B cell (primary cell): ENCODE measurements around the gene BRD3. TPM values are rescaled to one million over a fixed set of nuclear protein-coding genes. Genes with fewer than 3 reads are reported as not detected.

ENCODE experiments used
- ATAC-seq: fragments of 200-7000 bp; cut with Tn5 transposase; one replicate; pipeline ENCODE4 v1.10.0; 2021; ENCODE audit warnings: low read depth, mild to moderate bottlenecking, moderate number of reproducible peaks, moderate library complexity
- CTCF ChIA-PET: fragments of 350-600 bp; sonication (Branson Sonifier 250); formaldehyde crosslinking; loops from one replicate; lab custom pipeline; 2021; ENCODE audit warnings: antibody characterized with exemption, inconsistent platforms; lab: Charles Lee
- POLR2A ChIA-PET: fragments of 350-600 bp; sonication (Branson Sonifier 250); formaldehyde crosslinking; loops from one replicate; lab custom pipeline; 2021; ENCODE audit warnings: antibody characterized with exemption; lab: Charles Lee
- DNase-seq: peaks from one replicate; pipeline ENCODE4 v3.0.0; 2013
- H2AFZ ChIP-seq: 2 replicates; pipeline ENCODE4 v1.6.1; 2012; ENCODE audit warnings: mild to moderate bottlenecking, low read depth, low read length; ENCODE audit not compliant: insufficient read depth, poor library complexity, severe bottlenecking
- H3K27ac ChIP-seq, 2 donors: 1 replicate in 1 of 2; 2 replicates in 1 of 2; pipeline ENCODE4 v1.5.1; 2012 to 2013; ENCODE audit warnings: low read length in 2 of 2, mild to moderate bottlenecking in 2 of 2, moderate library complexity in 1 of 2
- H3K27me3 ChIP-seq, 4 experiments: fragments of 200-600 bp in 1 of 4; sonication (generic) in 1 of 4; replicated peaks in 1 of 4; 1 replicate in 2 of 4; 2 replicates in 2 of 4; pipeline versions ENCODE4 v1.6.1 to v1.7.0; 2013 to 2016; ENCODE audit warnings: low read length in 3 of 4, mild to moderate bottlenecking in 2 of 4, mixed read lengths in 1 of 4, moderate library complexity in 1 of 4; ENCODE audit not compliant: insufficient read depth in 4 of 4, control insufficient read depth in 3 of 4; ENCODE audit errors: control extremely low read depth in 1 of 4
- H3K36me3 ChIP-seq, 2 experiments: replicated peaks in 1 of 2; 1 replicate in 1 of 2; 2 replicates in 1 of 2; pipeline versions ENCODE4 v1.6.1 to v1.7.1; 2013; ENCODE audit warnings: low read length in 1 of 2; ENCODE audit not compliant: insufficient read depth in 2 of 2, control insufficient read depth in 1 of 2; ENCODE audit errors: control extremely low read depth in 1 of 2, extremely low read depth in 1 of 2
- H3K4me1 ChIP-seq, 2 donors: fragments of 200-600 bp in 1 of 2; sonication (generic) in 1 of 2; 1 replicate in 1 of 2; 2 replicates in 1 of 2; pipeline versions ENCODE4 v1.5.1 to v1.6.1; 2013 to 2017; ENCODE audit warnings: low read length in 2 of 2; ENCODE audit not compliant: control insufficient read depth in 2 of 2, insufficient read depth in 2 of 2
- H3K4me2 ChIP-seq: replicated peaks from 2 replicates; pipeline ENCODE3; 2012; ENCODE audit warnings: mild to moderate bottlenecking, low read depth, low read length; ENCODE audit not compliant: poor library complexity, severe bottlenecking
- H3K4me3 ChIP-seq, 5 experiments: fragments of 200-600 bp in 1 of 5; sonication (generic) in 1 of 5; 1 replicate in 3 of 5; 2 replicates in 2 of 5; pipeline versions ENCODE4 v1.5.1 to v1.7.0; 2011 to 2016; ENCODE audit warnings: low read length in 4 of 5, mild to moderate bottlenecking in 4 of 5, low read depth in 2 of 5, control low read depth in 1 of 5, moderate library complexity in 1 of 5; ENCODE audit not compliant: insufficient read depth in 1 of 5; ENCODE audit errors: control extremely low read depth in 1 of 5, extremely low read depth in 1 of 5
- H3K79me2 ChIP-seq: fragments of 200-600 bp; sonication (generic); one replicate; pipeline ENCODE4 v1.6.0; 2016; ENCODE audit warnings: low read length; ENCODE audit not compliant: control insufficient read depth, insufficient read depth
- H3K9ac ChIP-seq: fragments of 200-600 bp; sonication (generic); 2 replicates; pipeline ENCODE4 v1.6.1; 2017; ENCODE audit warnings: mild to moderate bottlenecking, low read length, moderate library complexity
- H3K9me3 ChIP-seq, 3 donors: one replicate each; pipeline versions ENCODE4 v1.6.1 to v1.7.1; 2013; ENCODE audit warnings: low read length in 2 of 3; ENCODE audit not compliant: control insufficient read depth in 2 of 3, insufficient read depth in 1 of 3; ENCODE audit errors: control extremely low read depth in 1 of 3
- H4K20me1 ChIP-seq: 2 replicates; pipeline ENCODE4 v1.6.0; 2012; ENCODE audit warnings: mild to moderate bottlenecking, low read length; ENCODE audit not compliant: insufficient read depth, control insufficient read depth, poor library complexity, severe bottlenecking
- H3K27ac Mint-ChIP-seq: one replicate; pipeline ENCODE4 v1.8.0; 2021; ENCODE audit warnings: mixed read lengths
- H3K27me3 Mint-ChIP-seq: one replicate; pipeline ENCODE4 v1.8.0; 2021; ENCODE audit warnings: mixed read lengths
- H3K4me1 Mint-ChIP-seq: one replicate; pipeline ENCODE4 v1.8.0; 2021; ENCODE audit warnings: mixed read lengths
- H3K4me3 Mint-ChIP-seq: one replicate; pipeline ENCODE4 v1.8.0; 2021; ENCODE audit warnings: mixed read lengths
- H3K9me3 Mint-ChIP-seq: one replicate; pipeline ENCODE4 v1.8.0; 2022; ENCODE audit warnings: mixed read lengths; ENCODE audit not compliant: insufficient read depth
- CTCF ChIP-seq: fragments of 200-600 bp; IDR thresholded peaks from one replicate; pipeline ENCODE4 v1.8.0; 2022; ENCODE audit warnings: antibody characterized with exemption, mild to moderate bottlenecking
- EZH2 ChIP-seq: IDR thresholded peaks from 2 replicates; pipeline ENCODE4 v1.6.1; 2012; ENCODE audit warnings: borderline replicate concordance, low read depth, mild to moderate bottlenecking, moderate library complexity, low read length; ENCODE audit not compliant: insufficient read depth, poor library complexity, severe bottlenecking
- WGBS: methylation state at CpG from one replicate; pipeline ENCODE4 v1.1.5; 2013; ENCODE audit warnings: missing lambda C conversion rate; ENCODE audit not compliant: insufficient coverage; 5-methylcytosine and 5-hydroxymethylcytosine counted together
- intact Hi-C: fragments of 100-400 bp; cut with micrococcal nuclease; formaldehyde crosslinking; loops from one replicate; pipeline ENCODE4 v1.10.0; 2022
- polyA plus RNA-seq: library from polyadenylated mRNA; depleted of rRNA; stranded (reverse); fragments of >200 nt; gene quantifications from 2 replicates; pipeline ENCODE4 v1.2.3, GENCODE V29; 2012
- total RNA-seq, 2 donors: library from RNA; stranded (reverse); fragments of 120-200 nt in 1 of 2; gene quantifications; 1 replicate in 1 of 2; 2 replicates in 1 of 2; pipeline versions ENCODE4 v1.2.3 to v1.2.4, GENCODE V29; 2013 to 2022

Gene BRD3
- total and polyA plus RNA-seq, 2 donors (not counting 1 experiment from before 2014, with no cell fraction given) = 8.9 to 38.0 TPM

GRCh38 chr9:133987946-133988665, 79.7 kb downstream of the BRD3 start:
- Histone ChIP-seq H3K4me2 (peak overlapping the region; percentile 17), H3K9ac (no peak overlapping the region), H3K36me3 (peaks cover 0 to 6% of the 10 kb centered on the region in 2 experiments), H3K4me3 (no peak overlapping the region), H3K27ac (no peak overlapping the region), H3K4me1 (peaks cover 24 to 30% of the 10 kb centered on the region in 2 donors), H4K20me1 (peaks cover 83% of the 10 kb centered on the region), H3K27me3 (no peaks in the 10 kb centered on the region), H2AFZ (no peak overlapping the region), H3K9me3 (no peaks in the 10 kb centered on the region), H3K79me2 (peaks cover 96% of the 10 kb centered on the region)
- TF ChIP-seq EZH2 (no peak), CTCF (no peak)
- ChIA-PET CTCF (interaction anchor here (0.6 to 1.5 kb wide), 3 partner anchors 19 to 205 kb away, joined by 4 to 5 read pairs (median 4); no protein-coding TSS in a partner anchor), POLR2A (no interaction called here)
- intact Hi-C loops = no loop called here
- peak overlapping the region; percentile 71 for H3K4me3 Mint-ChIP-seq
- DNase-seq (no peak), ATAC-seq (no peak)
- no peaks in the 10 kb centered on the region for H3K9me3 Mint-ChIP-seq
- H3K27ac Mint-ChIP-seq = no peak overlapping the region
- no peaks in the 10 kb centered on the region for H3K27me3 Mint-ChIP-seq
- 93% methylated on average over 6 of the region's 16 CpGs for WGBS
- peaks cover 54% of the 10 kb centered on the region for H3K4me1 Mint-ChIP-seq

- H2AFZ ChIP-seq = no peak overlapping the region
Measured at GRCh38 chr9:133987446-133987788, 80.4 kb downstream of the BRD3 start.

More at GRCh38 chr9:133987446-133987788, 80.4 kb downstream of the BRD3 start:
- Mint-ChIP-seq H3K27ac (no peak overlapping the region), H3K9me3 (no peaks in the 10 kb centered on the region), H3K27me3 (no peaks in the 10 kb centered on the region), H3K4me1 (peaks cover 58% of the 10 kb centered on the region), H3K4me3 (no peak overlapping the region)
- no peak overlapping the region for H3K27ac ChIP-seq
- H3K4me2 ChIP-seq = peak overlapping the region; percentile 22
- peaks cover 99% of the 10 kb centered on the region for H3K79me2 ChIP-seq
- no peaks in the 10 kb centered on the region for H3K9me3 ChIP-seq
- no peak overlapping the region for H3K9ac ChIP-seq
- H3K27me3 ChIP-seq = no peaks in the 10 kb centered on the region
- TF ChIP-seq CTCF (no peak), EZH2 (no peak)
- peaks cover 29 to 30% of the 10 kb centered on the region in 2 donors for H3K4me1 ChIP-seq
- peaks cover 90% of the 10 kb centered on the region for H4K20me1 ChIP-seq
- WGBS = 97% methylated on average over 13 of the region's 14 CpGs
- intact Hi-C loops = no loop called here
- POLR2A ChIA-PET = no interaction called here
- no peak for DNase-seq
- no peak overlapping the region for H3K4me3 ChIP-seq
- no peak for ATAC-seq
- H3K36me3 ChIP-seq = peaks cover 0 to 6% of the 10 kb centered on the region in 2 experiments
- CTCF ChIA-PET = interaction anchor here (0.6 kb wide), 1 partner anchor 18 kb away, joined by 3 read pairs; no protein-coding TSS in a partner anchor
